ELR (cell line): Measurements from ENCODE around the gene IFT122.

Source experiments
- DNase-seq: peaks from one replicate; pipeline ENCODE4 v3.0.0-alpha.2; 2015; ENCODE audit warnings: low read depth

IFT122 gene

DNA sequence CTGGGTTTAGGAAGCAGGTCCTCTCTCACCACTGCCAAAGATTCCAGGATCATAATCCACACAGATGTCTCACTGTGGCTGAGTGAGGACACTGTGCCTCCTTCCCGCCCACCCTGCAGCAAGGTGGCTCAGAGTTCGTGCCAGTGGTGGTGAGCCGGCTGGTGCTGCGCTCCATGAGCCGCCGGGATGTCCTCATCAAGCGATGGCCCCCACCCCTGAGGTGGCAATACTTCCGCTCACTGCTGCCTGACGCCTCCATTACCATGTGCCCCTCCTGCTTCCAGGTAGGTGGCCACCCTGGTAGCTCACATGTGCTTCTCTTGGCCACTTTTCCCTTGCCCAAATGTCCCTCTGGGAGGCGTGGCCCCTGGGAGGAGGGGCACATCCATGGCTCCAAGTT is 79.4 kb downstream of the IFT122 start:
- DNase-seq: no peak

DNA sequence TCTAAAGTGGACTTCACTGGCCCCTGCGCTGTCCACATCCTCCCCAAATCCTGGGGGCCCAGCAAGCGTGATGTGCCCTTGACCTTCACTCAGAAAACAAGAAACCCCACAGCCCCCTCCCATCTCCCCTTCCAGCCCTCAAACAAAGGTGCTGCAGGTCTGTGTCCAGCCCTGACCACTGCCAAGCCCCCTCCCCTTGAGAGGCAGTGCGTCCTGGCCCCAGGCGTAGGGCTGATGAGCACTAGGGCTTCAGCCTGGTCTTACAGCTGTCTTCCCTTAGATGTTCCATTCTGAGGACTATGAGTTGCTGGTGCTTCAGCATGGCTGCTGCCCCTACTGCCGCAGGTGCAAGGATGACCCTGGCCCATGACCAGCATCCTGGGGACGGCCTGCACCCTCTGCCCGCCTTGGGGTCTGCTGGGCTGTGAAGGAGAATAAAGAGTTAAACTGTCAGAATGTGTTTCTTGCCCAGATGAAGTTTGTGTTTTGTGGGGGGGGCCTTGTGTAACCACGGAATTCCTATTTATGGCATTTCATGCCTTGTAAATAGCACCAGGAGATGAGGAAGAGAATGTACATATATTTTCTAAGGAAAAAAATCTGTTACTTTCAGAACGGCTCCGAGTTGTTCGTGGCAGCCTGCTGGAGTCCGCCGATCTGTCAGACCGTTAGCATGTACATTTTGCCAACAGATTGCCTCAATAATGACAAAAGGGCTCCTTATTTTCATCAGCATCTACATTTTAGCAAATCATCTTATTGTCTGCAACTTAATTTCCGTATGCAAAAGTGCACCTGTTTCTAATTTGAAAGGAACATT is 80.1 kb downstream of the IFT122 start:
- no peak for DNase-seq

DNA sequence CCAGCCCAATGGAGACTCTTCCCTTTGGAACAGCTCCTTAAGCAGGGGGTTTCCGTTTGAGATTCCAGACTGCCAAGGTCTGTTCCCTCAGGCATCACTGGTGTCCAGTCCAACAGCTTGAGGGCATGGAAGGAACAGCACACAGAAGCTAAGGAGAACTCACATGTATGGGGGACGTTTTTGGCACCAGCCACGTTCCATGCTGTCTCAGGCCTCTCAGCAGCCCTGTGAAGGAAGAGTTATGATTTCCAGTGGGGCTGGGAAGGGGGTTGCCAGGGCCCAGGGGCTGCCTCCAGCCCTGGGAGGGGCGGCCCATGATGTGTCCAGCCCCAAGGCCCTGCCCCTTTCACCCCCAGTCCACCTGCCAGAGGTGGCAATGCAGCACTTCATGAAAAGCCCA is 80.9 kb downstream of the IFT122 start:
- peak; percentile 35 for DNase-seq

DNA sequence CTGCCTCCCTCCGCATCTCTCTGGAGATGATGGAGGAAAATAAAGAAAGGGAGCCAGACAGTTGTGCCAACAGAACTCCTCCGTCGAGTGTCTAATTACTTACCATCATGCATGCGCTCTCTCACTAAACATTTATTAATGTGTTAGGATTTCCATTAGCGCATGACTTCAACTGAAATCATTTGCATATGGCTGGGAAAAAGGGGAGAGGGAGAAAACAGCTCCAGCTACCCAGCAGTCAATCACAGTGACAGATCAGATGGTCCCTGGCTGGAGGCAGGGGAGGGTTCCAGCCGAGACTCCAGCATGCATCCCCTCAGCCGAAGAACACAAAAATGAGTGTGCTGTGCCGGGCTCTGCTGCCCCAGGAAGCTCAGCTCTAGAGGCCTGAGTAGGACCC is 81.6 kb downstream of the IFT122 start:
- DNase-seq: no peak

DNA sequence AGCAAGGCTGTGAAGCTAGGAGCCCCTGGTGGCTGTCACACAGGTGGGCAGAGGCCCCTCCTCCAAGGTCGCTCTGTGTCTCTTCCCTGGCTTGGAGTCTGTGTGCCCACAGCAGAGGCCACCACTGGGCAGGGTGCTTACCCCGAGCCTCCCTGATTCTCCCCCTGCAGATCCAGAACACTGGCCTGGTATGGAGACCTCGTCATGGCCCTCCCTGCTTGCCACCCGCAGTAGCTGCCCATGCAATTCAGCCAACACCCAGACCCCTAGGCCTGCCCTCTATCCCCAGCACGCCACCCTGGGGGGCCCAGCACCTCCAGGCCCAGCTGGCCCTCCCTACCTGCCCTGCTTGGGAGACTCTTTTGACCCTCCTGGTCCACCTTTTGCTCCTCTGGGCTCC is 82.9 kb downstream of the IFT122 start:
- DNase-seq: no peak

DNA sequence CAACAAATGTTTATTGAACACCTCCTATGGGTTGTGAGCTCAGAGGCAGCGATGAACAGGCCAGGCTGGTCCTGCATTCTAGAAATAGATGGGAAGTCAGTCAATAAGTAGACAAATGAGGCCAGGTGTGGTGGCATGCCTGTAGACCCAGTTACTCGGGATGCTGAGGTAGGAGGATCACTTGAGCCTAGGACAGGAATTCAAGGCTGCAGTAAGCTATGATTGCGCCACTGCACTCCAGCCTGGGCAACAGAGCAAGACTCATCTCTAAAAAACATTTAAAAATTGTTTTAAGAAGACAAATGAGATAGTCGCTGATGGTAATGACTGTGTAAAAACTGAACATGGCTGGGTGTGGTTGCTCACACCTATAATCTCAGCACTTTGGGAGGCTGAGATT is 84.1 kb downstream of the IFT122 start:
- DNase-seq: no peak

DNA sequence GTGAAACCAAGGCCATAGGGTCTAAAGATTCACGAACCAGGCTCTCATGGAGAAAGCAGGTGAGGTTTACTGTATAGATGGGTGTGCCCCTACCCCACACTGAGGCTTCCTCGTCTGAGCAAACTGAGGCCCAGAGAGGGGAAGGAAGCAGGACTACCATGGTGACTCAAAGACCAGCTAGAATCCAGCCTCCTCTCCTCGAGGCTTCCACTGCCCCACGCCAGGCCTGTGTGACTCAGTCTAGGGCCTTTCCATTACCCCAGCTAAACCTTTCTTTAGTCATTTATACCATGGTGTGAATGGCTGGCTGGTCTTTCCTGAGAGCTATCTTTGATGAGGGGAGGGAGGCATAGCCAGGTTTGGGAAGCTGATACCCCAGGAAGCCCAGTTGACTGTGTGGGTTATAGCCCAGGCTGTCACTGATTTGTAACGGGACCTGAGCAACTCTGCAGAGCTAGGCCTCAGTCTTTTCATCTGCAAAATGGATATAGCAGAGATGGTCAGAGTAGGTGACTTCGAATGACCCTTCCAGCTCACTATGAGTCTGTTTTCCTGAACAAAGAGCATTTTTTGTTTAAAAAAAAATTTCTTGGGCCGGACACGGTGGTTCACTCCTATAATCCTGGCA is 85.4 kb downstream of the IFT122 start:
- DNase-seq: peak; percentile 77

DNA sequence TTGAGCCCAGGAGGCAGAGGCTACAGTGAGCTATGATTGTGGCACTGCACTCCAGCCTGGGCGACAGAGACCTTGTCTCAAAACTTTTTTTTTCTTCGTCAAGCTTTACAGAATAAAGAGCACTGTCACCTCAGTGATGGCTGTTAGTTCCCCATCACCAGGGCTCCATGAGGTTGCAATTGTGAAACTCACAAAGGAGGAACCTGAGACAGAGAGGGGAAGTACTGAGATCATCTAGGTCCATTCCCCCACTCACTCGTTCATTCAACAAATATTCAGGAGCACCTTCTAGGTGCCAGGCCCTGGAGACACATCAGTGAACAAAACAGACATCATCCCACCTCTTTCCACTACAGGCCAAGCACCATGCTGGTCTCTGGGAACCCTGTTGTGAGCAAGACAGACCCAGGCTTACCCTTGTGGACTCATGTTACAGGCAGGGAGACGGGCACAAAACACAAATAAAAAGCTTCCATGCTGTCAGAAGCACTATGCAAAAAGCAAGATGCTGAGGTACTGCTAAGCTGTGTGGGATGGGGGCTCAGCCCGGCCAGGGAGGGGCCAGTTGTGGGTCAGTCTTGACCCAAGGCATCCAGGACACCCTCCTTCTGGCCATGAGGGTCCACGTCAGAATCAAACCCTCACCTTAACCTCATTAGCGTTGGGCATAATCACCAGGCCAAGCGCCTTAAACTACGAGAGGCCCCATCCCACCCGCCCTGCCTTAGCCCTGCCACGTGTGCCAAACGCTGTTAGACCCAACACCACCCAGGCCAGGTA is 86.3 kb downstream of the IFT122 start:
- no peak for DNase-seq

DNA sequence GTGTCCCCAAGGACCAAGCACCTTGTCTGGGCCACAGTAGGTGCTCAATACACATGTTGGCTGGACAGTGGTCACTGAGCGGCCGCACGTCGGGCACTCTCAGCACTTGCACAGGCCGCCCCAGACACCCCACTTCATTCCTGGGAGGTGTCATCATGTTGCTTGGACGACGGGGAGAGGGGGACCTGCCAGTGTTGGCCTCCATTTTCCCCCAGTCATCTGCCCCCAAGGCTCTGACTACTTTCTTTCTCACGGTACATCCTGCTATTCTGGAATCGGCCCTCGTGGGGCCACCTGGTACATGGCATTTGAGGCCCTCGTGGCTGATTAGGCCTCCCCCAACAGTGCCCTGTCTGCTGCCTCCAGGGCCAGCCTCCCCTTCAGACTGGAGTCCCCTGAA is 87.2 kb downstream of the IFT122 start:
- DNase-seq: no peak

DNA sequence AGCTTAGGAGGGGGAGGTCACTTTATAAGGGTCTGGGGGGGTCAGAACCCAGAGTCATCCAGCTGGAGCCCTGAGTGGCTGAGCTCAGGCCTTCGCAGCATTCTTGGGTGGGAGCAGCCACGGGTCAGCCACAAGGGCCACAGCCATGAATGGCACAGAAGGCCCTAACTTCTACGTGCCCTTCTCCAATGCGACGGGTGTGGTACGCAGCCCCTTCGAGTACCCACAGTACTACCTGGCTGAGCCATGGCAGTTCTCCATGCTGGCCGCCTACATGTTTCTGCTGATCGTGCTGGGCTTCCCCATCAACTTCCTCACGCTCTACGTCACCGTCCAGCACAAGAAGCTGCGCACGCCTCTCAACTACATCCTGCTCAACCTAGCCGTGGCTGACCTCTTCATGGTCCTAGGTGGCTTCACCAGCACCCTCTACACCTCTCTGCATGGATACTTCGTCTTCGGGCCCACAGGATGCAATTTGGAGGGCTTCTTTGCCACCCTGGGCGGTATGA is 88.6 kb downstream of the IFT122 start, which contains the start of gene RHO:
Gene RHO, plus strand, starts transcription at position 51 of the 512 bp plus-strand sequence. Its CDS starts 95 bp downstream, at position 146.
- no peak for DNase-seq

DNA sequence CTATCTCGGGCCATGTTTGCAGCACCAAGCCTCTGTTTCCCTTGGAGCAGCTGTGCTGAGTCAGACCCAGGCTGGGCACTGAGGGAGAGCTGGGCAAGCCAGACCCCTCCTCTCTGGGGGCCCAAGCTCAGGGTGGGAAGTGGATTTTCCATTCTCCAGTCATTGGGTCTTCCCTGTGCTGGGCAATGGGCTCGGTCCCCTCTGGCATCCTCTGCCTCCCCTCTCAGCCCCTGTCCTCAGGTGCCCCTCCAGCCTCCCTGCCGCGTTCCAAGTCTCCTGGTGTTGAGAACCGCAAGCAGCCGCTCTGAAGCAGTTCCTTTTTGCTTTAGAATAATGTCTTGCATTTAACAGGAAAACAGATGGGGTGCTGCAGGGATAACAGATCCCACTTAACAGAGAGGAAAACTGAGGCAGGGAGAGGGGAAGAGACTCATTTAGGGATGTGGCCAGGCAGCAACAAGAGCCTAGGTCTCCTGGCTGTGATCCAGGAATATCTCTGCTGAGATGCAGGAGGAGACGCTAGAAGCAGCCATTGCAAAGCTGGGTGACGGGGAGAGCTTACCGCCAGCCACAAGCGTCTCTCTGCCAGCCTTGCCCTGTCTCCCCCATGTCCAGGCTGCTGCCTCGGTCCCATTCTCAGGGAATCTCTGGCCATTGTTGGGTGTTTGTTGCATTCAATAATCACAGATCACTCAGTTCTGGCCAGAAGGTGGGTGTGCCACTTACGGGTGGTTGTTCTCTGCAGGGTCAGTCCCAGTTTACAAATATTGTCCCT is 89.6 kb downstream of the IFT122 start:
- no peak for DNase-seq

DNA sequence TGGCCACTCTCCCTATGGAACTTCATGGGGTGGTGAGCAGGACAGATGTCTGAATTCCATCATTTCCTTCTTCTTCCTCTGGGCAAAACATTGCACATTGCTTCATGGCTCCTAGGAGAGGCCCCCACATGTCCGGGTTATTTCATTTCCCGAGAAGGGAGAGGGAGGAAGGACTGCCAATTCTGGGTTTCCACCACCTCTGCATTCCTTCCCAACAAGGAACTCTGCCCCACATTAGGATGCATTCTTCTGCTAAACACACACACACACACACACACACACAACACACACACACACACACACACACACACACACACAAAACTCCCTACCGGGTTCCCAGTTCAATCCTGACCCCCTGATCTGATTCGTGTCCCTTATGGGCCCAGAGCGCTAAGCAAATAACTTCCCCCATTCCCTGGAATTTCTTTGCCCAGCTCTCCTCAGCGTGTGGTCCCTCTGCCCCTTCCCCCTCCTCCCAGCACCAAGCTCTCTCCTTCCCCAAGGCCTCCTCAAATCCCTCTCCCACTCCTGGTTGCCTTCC is 90.3 kb downstream of the IFT122 start:
- peak; percentile 6 for DNase-seq

DNA sequence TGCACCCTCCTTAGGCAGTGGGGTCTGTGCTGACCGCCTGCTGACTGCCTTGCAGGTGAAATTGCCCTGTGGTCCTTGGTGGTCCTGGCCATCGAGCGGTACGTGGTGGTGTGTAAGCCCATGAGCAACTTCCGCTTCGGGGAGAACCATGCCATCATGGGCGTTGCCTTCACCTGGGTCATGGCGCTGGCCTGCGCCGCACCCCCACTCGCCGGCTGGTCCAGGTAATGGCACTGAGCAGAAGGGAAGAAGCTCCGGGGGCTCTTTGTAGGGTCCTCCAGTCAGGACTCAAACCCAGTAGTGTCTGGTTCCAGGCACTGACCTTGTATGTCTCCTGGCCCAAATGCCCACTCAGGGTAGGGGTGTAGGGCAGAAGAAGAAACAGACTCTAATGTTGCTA is 90.8 kb downstream of the IFT122 start:
- no peak for DNase-seq

DNA sequence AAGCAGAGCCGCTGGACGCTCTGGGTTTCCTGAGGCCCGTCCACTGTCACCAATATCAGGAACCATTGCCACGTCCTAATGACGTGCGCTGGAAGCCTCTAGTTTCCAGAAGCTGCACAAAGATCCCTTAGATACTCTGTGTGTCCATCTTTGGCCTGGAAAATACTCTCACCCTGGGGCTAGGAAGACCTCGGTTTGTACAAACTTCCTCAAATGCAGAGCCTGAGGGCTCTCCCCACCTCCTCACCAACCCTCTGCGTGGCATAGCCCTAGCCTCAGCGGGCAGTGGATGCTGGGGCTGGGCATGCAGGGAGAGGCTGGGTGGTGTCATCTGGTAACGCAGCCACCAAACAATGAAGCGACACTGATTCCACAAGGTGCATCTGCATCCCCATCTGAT is 91.7 kb downstream of the IFT122 start:
- no peak for DNase-seq

DNA sequence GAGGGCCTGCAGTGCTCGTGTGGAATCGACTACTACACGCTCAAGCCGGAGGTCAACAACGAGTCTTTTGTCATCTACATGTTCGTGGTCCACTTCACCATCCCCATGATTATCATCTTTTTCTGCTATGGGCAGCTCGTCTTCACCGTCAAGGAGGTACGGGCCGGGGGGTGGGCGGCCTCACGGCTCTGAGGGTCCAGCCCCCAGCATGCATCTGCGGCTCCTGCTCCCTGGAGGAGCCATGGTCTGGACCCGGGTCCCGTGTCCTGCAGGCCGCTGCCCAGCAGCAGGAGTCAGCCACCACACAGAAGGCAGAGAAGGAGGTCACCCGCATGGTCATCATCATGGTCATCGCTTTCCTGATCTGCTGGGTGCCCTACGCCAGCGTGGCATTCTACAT is 92.2 kb downstream of the IFT122 start:
- no peak for DNase-seq

DNA sequence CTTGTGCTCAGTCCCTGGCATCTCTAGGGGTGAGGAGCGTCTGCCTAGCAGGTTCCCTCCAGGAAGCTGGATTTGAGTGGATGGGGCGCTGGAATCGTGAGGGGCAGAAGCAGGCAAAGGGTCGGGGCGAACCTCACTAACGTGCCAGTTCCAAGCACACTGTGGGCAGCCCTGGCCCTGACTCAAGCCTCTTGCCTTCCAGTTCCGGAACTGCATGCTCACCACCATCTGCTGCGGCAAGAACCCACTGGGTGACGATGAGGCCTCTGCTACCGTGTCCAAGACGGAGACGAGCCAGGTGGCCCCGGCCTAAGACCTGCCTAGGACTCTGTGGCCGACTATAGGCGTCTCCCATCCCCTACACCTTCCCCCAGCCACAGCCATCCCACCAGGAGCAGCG is 93.4 kb downstream of the IFT122 start:
- no peak for DNase-seq

DNA sequence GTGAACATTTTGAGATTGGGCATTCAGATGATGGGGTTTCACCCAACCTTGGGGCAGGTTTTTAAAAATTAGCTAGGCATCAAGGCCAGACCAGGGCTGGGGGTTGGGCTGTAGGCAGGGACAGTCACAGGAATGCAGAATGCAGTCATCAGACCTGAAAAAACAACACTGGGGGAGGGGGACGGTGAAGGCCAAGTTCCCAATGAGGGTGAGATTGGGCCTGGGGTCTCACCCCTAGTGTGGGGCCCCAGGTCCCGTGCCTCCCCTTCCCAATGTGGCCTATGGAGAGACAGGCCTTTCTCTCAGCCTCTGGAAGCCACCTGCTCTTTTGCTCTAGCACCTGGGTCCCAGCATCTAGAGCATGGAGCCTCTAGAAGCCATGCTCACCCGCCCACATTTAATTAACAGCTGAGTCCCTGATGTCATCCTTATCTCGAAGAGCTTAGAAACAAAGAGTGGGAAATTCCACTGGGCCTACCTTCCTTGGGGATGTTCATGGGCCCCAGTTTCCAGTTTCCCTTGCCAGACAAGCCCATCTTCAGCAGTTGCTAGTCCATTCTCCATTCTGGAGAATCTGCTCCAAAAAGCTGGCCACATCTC is 94.5 kb downstream of the IFT122 start:
- no peak for DNase-seq

DNA sequence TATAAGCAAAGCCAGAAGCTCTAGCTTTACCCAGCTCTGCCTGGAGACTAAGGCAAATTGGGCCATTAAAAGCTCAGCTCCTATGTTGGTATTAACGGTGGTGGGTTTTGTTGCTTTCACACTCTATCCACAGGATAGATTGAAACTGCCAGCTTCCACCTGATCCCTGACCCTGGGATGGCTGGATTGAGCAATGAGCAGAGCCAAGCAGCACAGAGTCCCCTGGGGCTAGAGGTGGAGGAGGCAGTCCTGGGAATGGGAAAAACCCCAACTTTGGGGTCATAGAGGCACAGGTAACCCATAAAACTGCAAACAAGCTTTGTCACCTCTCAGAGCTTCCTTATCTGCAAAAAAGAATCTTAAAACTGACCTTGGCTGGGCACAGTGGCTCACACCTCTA is 95.1 kb downstream of the IFT122 start:
- DNase-seq: no peak

DNA sequence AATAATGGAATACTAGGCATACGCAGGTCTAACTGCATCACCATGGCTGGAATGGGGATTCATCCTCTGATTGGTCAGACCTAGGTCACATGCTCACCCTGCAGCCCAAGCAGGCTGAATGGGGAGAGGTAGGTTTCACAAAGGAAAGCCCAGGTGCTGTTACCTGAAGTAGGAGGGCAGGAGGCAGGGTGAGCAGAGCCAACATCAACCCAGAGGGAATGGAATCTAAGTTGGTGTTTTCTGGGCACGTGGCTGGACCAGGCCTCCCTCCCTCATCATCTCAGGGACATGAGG is 96.3 kb downstream of the IFT122 start:
- DNase-seq: no peak

DNA sequence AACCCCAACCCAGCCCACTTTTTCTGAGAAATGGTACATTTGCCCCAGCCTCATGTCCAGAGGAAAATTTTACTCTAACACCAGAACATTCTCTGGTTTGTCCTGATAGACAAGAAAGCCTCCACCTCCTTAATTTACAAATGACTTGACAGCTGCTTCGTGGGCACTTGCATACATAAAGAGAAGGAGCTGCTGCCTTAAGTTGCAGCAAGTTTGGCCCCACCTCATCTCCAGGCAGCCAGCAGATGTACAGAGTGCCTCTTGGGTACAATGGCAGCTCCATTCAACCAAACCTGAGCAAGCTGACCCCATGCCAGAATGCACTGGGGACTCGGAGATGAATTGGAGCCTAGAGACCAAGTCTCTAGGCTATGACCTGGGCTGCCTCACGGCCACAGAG is 96.8 kb downstream of the IFT122 start:
- DNase-seq: no peak

DNA sequence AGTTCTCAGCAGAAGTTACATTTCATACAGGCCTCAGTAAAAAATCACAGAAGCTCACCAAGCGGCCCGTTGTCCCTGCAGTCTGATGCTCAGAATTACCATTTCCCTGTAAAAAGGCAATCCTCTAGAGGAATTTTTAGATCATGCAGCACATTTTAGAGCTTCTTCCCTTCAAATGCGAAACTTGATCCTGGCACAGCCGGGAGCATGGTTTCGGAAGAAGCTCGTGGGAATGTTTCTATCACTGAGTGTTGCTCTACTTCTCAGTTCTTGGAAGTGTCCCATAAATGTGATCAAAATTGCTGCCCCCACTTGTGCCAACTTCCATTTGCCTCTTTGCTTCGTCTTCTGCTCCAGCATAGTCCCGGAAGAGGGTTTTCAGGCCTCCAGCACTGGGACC is 99.2 kb downstream of the IFT122 start:
- DNase-seq: no peak
